Testis (tissue), 3 donors: Measurements from ENCODE around the gene HOXA10. TPM values are rescaled to one million over a fixed set of nuclear protein-coding genes. Genes with fewer than 3 reads are reported as not detected.

ENCODE experiments used
- DNase-seq: peaks from one replicate; pipeline ENCODE4 v3.0.0-alpha.2; 2019
- H3K27ac ChIP-seq, 2 donors: fragments of 200-600 bp; sonication (generic); one replicate each; pipeline ENCODE4 v1.5.1; 2019
- H3K27me3 ChIP-seq: fragments of 200-600 bp; sonication (generic); one replicate; pipeline ENCODE4 v1.5.1; 2019
- H3K36me3 ChIP-seq: fragments of 200-600 bp; sonication (generic); one replicate; pipeline ENCODE4 v1.5.1; 2017; ENCODE audit warnings: low read depth; ENCODE audit errors: missing control alignments
- H3K4me1 ChIP-seq: fragments of 200-600 bp; sonication (generic); one replicate; pipeline ENCODE4 v1.5.1; 2019
- H3K4me3 ChIP-seq, 2 donors: fragments of 200-600 bp; sonication (generic); one replicate each; pipeline ENCODE4 v1.5.1; 2017 to 2019
- H3K9me3 ChIP-seq: fragments of 200-600 bp; sonication (generic); one replicate; pipeline ENCODE4 v1.5.1; 2017
- CTCF ChIP-seq, 3 experiments: fragments of 450-650 bp in 2 of 3; fragments of 200-600 bp in 1 of 3; sonication (generic) in 1 of 3; IDR thresholded peaks; one replicate each; pipeline ENCODE4 v1.5.1; 2016 to 2019; ENCODE audit warnings: antibody characterized with exemption in 3 of 3, mild to moderate bottlenecking in 2 of 3, moderate library complexity in 1 of 3
- POLR2A ChIP-seq: fragments of 450-650 bp; IDR thresholded peaks from one replicate; pipeline ENCODE4 v1.6.1; 2017; ENCODE audit warnings: antibody characterized with exemption, mild to moderate bottlenecking, moderate library complexity
- WGBS, 2 donors: methylation state at CpG; one replicate each; pipeline ENCODE4 v1.1.5; 2018; 5-methylcytosine and 5-hydroxymethylcytosine counted together
- intact Hi-C: fragments of 100-400 bp; cut with DNase I; formaldehyde crosslinking; loops from one replicate; pipeline ENCODE4 v1.15.1; 2023; ENCODE audit warnings: low total_unique reads
- polyA plus RNA-seq: library from polyadenylated mRNA; stranded (reverse); fragments of 350-450 nt; fragmentation: Illumina TruSeq; extraction: RNeasy Lipid Tissue Mini Kit (QIAGEN cat#74804); gene quantifications from one replicate; pipeline ENCODE4 v1.2.3, GENCODE V29; 2014; ENCODE audit warnings: low read depth, low replicate concordance; ENCODE audit not compliant: insufficient read depth
- total RNA-seq, 2 donors: library from RNA; depleted of rRNA; stranded (reverse); fragments of >200 nt; gene quantifications; one replicate each; pipeline ENCODE4 v1.2.3, GENCODE V29; 2016

HOXA10 gene
- total and polyA plus RNA-seq, 3 donors from 2014 or later: 0.31 to 1.8 (median 1.6) TPM

DNA sequence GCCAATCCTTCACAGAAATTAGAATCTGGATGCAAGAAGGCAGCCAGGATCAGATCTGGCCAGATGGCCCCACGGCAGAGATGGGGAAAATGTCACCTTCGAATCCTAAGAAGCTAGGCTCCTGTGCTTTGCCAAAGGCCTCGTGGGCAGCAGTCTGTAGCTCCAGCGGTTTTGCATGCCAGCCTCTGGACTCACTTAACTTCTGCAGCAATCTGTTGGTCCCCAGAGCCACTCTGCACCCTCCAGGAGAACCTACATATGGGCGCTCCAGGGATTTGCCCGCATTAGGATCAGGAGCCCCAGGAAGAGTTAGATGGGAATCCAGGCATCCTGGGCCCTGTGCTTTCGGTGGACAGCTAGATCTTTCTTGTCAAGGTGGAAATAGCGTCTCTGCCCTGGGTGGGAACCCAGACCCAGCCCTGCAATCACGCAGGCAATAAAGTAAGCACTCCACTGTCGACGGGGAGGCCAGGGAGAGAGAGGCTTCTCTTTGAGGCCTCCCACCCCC is 35.9 kb upstream of the HOXA10 start:
- Histone ChIP-seq H3K4me3 (no peak overlapping the region), H3K36me3 (no peaks in the 10 kb centered on the region), H3K4me1 (peaks cover 12% of the 10 kb centered on the region), H3K27ac (no peak overlapping the region), H3K9me3 (no peaks in the 10 kb centered on the region), H3K27me3 (peaks cover 9% of the 10 kb centered on the region)
- 48 to 51% methylated on average over 9 to 11 of the region's 11 CpGs for WGBS, 2 donors
- intact Hi-C loops: no loop called here
- DNase-seq: no peak
- no peak for TF ChIP-seq POLR2A
- TF ChIP-seq CTCF (IDR thresholded peaks at IDR 0.05): no peak

GRCh38 chr7:27208998-27209397 is 34.9 kb upstream of the HOXA10 start:
- TF ChIP-seq CTCF (IDR thresholded peaks at IDR 0.05) (no peak), POLR2A (no peak)
- Histone ChIP-seq H3K36me3 (no peaks in the 10 kb centered on the region), H3K4me1 (peaks cover 15% of the 10 kb centered on the region), H3K9me3 (no peaks in the 10 kb centered on the region), H3K4me3 (no peak overlapping the region), H3K27ac (no peak overlapping the region), H3K27me3 (peaks cover 9% of the 10 kb centered on the region)
- WGBS, 2 donors: 88 to 92% methylated on average over 2 to 4 of the region's 4 CpGs
- no peak for DNase-seq
- intact Hi-C loops: no loop called here

GRCh38 chr7:27207348-27207985 is 33.3 kb upstream of the HOXA10 start:
- Histone ChIP-seq H3K9me3 (no peaks in the 10 kb centered on the region), H3K4me1 (peaks cover 15% of the 10 kb centered on the region), H3K4me3 (no peak overlapping the region), H3K36me3 (no peaks in the 10 kb centered on the region), H3K27me3 (peaks cover 5% of the 10 kb centered on the region), H3K27ac (no peak overlapping the region)
- TF ChIP-seq POLR2A: no peak
- no peak for DNase-seq
- intact Hi-C loops: no loop called here
- 55 to 66% methylated on average over 7 of the region's 7 CpGs for WGBS, 2 donors

DNA sequence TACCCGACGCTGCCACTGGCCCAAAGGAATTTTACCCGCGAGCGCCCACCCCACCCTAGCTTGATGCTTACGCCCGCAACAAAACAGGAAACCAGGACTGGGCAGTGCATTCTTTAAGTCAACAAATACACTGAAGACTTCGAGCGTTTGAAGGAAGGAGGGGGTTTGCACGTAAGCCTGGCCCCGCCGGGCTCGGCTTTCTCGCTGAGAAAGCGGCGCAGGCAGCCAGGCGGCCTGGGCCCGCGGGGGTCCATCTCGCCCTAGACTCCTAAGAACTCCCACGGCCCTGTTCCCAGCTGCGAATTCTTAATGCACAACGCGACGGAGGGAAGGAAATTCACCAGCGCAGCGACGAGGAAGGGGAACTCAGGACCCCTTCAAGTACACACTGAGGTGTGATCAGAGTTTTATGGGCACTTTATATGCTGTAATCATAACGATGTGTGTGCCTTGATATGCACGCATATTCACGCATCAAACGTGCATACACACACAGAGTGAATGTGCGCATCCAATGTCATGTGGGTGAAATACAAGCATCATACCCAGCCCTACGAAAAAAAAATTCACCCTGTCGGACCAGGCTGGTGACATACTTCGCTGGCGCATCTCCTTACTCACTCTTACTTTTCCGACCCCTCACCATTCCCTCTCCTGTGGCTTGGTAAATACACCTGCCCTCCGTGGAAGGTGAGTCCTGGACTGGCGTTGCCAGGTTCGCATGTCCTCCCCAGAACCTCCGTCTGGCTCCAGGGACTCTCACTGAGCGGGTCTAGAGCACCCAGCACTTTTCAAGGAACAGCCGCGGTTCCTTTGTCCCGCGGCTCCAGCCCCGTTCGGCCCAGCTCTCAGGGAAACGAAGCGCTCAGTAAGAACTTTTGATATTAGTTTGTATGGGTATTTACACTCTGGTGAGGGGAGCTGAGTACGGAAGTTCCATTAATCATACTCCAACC is 31.5 kb upstream of the HOXA10 start:
- 11 to 18% methylated on average over 32 to 52 of the region's 52 CpGs for WGBS, 2 donors

More for the DNA sequence above, 31.5 kb upstream of the HOXA10 start:
- Histone ChIP-seq H3K27me3 (peaks cover 5% of the 10 kb centered on the region), H3K36me3 (no peaks in the 10 kb centered on the region), H3K27ac (no peak overlapping the region), H3K9me3 (no peaks in the 10 kb centered on the region), H3K4me1 (peaks cover 14% of the 10 kb centered on the region), H3K4me3 (no peak overlapping the region)
- no peak for DNase-seq
- intact Hi-C loops: no loop called here
- TF ChIP-seq POLR2A: no peak
- TF ChIP-seq CTCF (IDR thresholded peaks at IDR 0.05): no peak
